Suprapubic skin (tissue), 3 donors: ENCODE results near the gene TRIM46.

Experiments used
- EP300 ChIP-seq: sonication (generic); formaldehyde crosslinking; IDR thresholded peaks from one replicate; pipeline ENCODE4 v1.6.1; 2017; ENCODE audit warnings: antibody characterized with exemption
- TF ChIP-seq, protein P1 (sequence below), 2 donors: fragments of 200-600 bp in 1 of 2; fragments of 450-650 bp in 1 of 2; sonication (generic) in 1 of 2; IDR thresholded peaks; one replicate each; pipeline ENCODE4 v1.5.1; 2016 to 2019; ENCODE audit warnings: antibody characterized with exemption in 2 of 2, mild to moderate bottlenecking in 1 of 2, moderate library complexity in 1 of 2

DNA sequence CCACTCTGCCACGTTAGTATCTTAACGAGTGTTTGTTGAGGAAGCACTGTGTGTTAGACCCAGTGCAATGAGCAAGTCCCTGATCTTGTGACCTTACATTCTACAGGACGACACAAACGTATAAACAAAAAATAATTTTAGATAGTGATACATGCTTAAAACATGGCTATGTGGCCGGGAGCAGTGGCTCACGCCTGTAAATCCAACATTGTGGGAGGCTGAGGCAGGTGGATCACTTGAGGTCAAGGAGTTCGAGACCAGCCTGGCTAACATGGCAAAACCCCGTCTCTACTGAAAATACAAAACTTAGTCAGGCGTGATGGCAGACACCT, 54.4 kb downstream of the TRIM46 start:
- TF ChIP-seq, protein P1, sequence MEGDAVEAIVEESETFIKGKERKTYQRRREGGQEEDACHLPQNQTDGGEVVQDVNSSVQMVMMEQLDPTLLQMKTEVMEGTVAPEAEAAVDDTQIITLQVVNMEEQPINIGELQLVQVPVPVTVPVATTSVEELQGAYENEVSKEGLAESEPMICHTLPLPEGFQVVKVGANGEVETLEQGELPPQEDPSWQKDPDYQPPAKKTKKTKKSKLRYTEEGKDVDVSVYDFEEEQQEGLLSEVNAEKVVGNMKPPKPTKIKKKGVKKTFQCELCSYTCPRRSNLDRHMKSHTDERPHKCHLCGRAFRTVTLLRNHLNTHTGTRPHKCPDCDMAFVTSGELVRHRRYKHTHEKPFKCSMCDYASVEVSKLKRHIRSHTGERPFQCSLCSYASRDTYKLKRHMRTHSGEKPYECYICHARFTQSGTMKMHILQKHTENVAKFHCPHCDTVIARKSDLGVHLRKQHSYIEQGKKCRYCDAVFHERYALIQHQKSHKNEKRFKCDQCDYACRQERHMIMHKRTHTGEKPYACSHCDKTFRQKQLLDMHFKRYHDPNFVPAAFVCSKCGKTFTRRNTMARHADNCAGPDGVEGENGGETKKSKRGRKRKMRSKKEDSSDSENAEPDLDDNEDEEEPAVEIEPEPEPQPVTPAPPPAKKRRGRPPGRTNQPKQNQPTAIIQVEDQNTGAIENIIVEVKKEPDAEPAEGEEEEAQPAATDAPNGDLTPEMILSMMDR (IDR thresholded peaks at IDR 0.05), result no peak
- no peak for TF ChIP-seq EP300
